ENCODE measurements around the gene GANC. TPM values are rescaled to one million over a fixed set of nuclear protein-coding genes. Genes with fewer than 3 reads are reported as not detected.
"Not testable (repeated sequence)": the region's sequence is repeated elsewhere in the genome, so short reads cannot be mapped to it uniquely, and the experiment has no call there.

GANC gene
- total RNA-seq, 6 experiments from 2014 or later, result 11.4 to 37.6 (median 18.4) TPM

DNA sequence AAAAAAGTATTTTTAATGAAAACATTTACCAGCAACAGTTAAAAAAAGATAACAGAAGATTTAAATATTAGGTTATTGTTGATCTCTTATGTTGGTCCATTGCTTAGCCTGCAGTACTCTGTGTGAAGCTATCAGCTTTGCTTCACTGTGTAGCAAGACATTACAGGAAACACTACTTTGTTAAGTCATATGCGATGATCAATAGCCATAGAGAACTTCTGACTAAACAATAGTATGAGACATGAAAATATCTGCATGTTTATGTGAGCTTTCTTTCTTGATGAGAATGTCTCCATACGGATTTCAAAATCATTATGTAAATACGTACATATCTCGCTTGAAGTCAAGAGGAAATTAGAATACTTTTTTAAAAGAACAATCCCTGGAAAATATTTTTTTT is 59.3 kb downstream of the GANC start:
- intact Hi-C loops (cut with DNase I), result no loop called here
- peaks cover 0 to 10% (median 0%) of the 10 kb centered on the region in 4 donors for H3K36me3 ChIP-seq
- no peaks in the 10 kb centered on the region for H3K4me1 ChIP-seq
- 86% methylated on average over 4 of the region's 4 CpGs for WGBS (ENCODE audit: insufficient coverage, low coverage, low lambda C conversion rate, missing lambda C conversion rate)
- TF ChIP-seq, protein P1, sequence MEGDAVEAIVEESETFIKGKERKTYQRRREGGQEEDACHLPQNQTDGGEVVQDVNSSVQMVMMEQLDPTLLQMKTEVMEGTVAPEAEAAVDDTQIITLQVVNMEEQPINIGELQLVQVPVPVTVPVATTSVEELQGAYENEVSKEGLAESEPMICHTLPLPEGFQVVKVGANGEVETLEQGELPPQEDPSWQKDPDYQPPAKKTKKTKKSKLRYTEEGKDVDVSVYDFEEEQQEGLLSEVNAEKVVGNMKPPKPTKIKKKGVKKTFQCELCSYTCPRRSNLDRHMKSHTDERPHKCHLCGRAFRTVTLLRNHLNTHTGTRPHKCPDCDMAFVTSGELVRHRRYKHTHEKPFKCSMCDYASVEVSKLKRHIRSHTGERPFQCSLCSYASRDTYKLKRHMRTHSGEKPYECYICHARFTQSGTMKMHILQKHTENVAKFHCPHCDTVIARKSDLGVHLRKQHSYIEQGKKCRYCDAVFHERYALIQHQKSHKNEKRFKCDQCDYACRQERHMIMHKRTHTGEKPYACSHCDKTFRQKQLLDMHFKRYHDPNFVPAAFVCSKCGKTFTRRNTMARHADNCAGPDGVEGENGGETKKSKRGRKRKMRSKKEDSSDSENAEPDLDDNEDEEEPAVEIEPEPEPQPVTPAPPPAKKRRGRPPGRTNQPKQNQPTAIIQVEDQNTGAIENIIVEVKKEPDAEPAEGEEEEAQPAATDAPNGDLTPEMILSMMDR (IDR thresholded peaks at IDR 0.05), result no peak
- TF ChIP-seq POLR2A (IDR thresholded peaks at IDR 0.05), result no peak
- H3K27me3 ChIP-seq, result no peaks in the 10 kb centered on the region
- DNase-seq, result no peak
- H3K27ac ChIP-seq, result no peak overlapping the region
- H3K9me3 ChIP-seq, result no peaks in the 10 kb centered on the region
- ATAC-seq, result no peak
- no peak overlapping the region for H3K4me3 ChIP-seq

DNA sequence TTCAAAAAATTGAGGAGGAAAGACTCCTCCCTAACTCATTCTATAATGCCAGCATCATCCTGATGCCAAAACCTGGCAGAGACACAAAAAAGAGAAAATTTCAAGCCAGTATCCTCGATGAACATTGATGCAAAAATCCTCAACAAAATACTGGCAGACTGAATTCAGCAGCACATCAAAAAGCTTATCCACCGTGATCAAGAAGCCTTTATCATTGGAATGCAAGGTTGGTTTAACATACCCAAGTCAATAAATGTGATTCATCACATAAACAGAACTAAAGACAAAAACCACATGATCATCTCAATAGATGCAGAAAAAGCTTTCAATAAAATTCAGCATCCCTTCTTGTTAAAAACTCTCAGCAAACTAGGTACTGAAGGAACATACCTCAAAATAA is 62.1 kb downstream of the GANC start:
- intact Hi-C loops (cut with DNase I), result no loop called here
- Histone ChIP-seq H3K4me3 (no peak overlapping the region), H3K27me3 (no peaks in the 10 kb centered on the region), H3K27ac (no peak overlapping the region), H3K4me1 (no peaks in the 10 kb centered on the region), H3K9me3 (no peaks in the 10 kb centered on the region), H3K36me3 (peaks cover 0 to 10% (median 0%) of the 10 kb centered on the region in 4 donors)
- 80% methylated on average over 2 of the region's 2 CpGs for WGBS (ENCODE audit: insufficient coverage, low coverage, low lambda C conversion rate, missing lambda C conversion rate)
- no peak for DNase-seq
- TF ChIP-seq, protein P1 (IDR thresholded peaks at IDR 0.05), result no peak
- TF ChIP-seq POLR2A (IDR thresholded peaks at IDR 0.05), result no peak
- ATAC-seq, result no peak

DNA sequence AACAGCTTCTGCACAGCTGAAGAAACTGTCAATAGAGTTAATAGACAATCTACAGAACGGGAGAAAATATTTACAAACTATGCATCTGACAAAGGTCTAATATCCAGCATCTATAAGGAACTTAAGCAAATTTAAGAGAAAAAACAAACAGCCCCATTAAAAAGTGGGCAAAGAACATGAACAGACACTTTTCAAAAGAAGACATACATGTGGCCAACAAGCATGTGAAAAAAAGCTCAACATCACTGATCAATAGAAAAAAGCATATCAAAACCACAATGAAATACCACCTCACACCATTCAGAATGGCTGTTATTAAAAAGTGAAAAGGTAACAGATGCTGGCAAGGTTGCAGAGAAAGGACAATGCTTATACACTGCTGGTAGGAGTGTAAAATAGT is 63.6 kb downstream of the GANC start:
- WGBS (ENCODE audit: insufficient coverage, low coverage, low lambda C conversion rate, missing lambda C conversion rate), result 73% methylated on average over 1 of the region's 1 CpG
- H3K9me3 ChIP-seq; H3K36me3 ChIP-seq; H3K4me3 ChIP-seq; DNase-seq; ATAC-seq; H3K27ac ChIP-seq; H3K4me1 ChIP-seq; H3K27me3 ChIP-seq; intact Hi-C loops (cut with DNase I): not testable (repeated sequence)

DNA sequence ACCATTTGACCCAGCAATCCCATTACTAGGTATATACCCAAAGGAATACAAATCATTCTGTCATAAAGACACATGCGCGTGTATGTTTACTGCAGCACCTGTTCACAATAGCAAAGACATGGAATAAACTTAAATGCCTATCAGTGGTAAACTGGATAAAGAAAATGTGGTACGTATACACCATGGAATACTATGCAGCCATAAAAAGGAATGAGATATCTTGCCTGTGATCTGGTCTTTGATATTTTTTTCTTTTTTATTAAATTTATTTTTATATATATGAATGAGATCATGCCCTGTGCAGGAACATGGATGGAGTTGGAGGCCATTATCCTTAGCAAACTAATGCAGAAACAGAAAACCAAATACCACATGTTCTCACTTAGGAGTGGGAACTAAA is 64.1 kb downstream of the GANC start:
- WGBS (ENCODE audit: insufficient coverage, low coverage, low lambda C conversion rate, missing lambda C conversion rate), result 96% methylated on average over 3 of the region's 3 CpGs
- H3K4me1 ChIP-seq, ATAC-seq: not testable (repeated sequence)

DNA sequence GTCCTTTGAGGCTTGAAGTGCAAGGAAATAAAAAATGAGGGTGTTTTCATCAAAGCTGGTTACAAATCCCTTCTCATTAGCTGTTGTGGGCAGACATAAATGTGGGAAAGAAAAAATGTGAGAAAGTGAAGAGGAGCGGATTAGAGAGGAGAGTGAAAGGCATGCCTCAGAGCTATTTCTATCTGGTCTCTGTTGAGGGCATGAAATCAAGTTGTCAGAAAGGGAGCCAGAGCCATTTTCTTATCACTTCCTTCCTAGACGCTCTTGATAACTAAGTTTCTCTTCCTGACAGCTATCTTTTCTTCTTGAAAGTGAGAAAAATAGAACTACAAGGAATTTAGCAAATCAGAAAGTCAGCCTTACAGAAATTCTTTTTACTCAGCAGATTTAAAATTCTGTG is 65.5 kb downstream of the GANC start:
- no peaks in the 10 kb centered on the region for H3K9me3 ChIP-seq
- ATAC-seq (peak in 1 of 4 donors; percentile 48), DNase-seq (no peak)
- H3K4me1 ChIP-seq, result no peaks in the 10 kb centered on the region
- TF ChIP-seq, protein P1 (IDR thresholded peaks at IDR 0.05), result no peak
- TF ChIP-seq POLR2A (IDR thresholded peaks at IDR 0.05), result no peak
- H3K36me3 ChIP-seq, result peaks cover 0 to 11% (median 0%) of the 10 kb centered on the region in 4 donors
- intact Hi-C loops (cut with DNase I), result no loop called here
- no peak overlapping the region for H3K27ac ChIP-seq
- WGBS (ENCODE audit: insufficient coverage, low coverage, low lambda C conversion rate, missing lambda C conversion rate), result 55% methylated on average over 2 of the region's 2 CpGs
- no peak overlapping the region for H3K4me3 ChIP-seq
- H3K27me3 ChIP-seq, result no peaks in the 10 kb centered on the region

More for the DNA sequence above, 64.1 kb downstream of the GANC start:
- H3K27ac ChIP-seq; H3K9me3 ChIP-seq; H3K4me3 ChIP-seq; H3K36me3 ChIP-seq; DNase-seq; intact Hi-C loops (cut with DNase I); H3K27me3 ChIP-seq: not testable (repeated sequence)
